ENCODE measurements around the gene FYCO1. TPM values are rescaled to one million over a fixed set of nuclear protein-coding genes. Genes with fewer than 3 reads are reported as not detected.

FYCO1 gene
- total and polyA plus RNA-seq, 9 of the 15 experiments (the other 6 are each of a cell fraction or from before 2014, with no cell fraction given) = 2.1 to 13.8 (median 7.4) TPM

GRCh38 chr3:45981346-45982074 is 14.1 kb downstream of the FYCO1 start (continued):
- no peak for TF ChIP-seq MXD1 (CRISPR knock-in tag; IDR thresholded peaks at IDR 0.05; ENCODE audit: borderline replicate concordance, poor library complexity, severe bottlenecking)
- no peak for TF ChIP-seq CGGBP1 (CRISPR knock-in tag; IDR thresholded peaks at IDR 0.05)
- no peak for TF ChIP-seq GMEB1 (CRISPR knock-in tag; IDR thresholded peaks at IDR 0.05)
- TF ChIP-seq ZNF431 (CRISPR knock-in tag; IDR thresholded peaks at IDR 0.05) = no peak
- TF ChIP-seq TAL1 (IDR thresholded peaks at IDR 0.05) = no peak
- TF ChIP-seq RBM15 (IDR thresholded peaks at IDR 0.05; ENCODE audit: insufficient read depth, low read length) = no peak
- no peak for TF ChIP-seq SMAD1 (IDR thresholded peaks at IDR 0.05; ENCODE audit: low read depth, low read length, partially characterized antibody)
- TF ChIP-seq THAP12 (CRISPR knock-in tag; IDR thresholded peaks at IDR 0.05) = no peak
- TF ChIP-seq SNAPC5 (CRISPR knock-in tag; IDR thresholded peaks at IDR 0.05) = no peak
- no peak for TF ChIP-seq KLF6 (CRISPR knock-in tag; IDR thresholded peaks at IDR 0.05; ENCODE audit: borderline replicate concordance)
- TF ChIP-seq ETV1 (tag; conservative IDR thresholded peaks at IDR 0.05; ENCODE audit: low read depth) = no peak
- TF ChIP-seq SMAD4 (CRISPR knock-in tag; conservative IDR thresholded peaks at IDR 0.05) = no peak
- no peak for TF ChIP-seq ZNF324 (CRISPR knock-in tag; IDR thresholded peaks at IDR 0.05)
- TF ChIP-seq FOSL1 (tag; conservative IDR thresholded peaks at IDR 0.05) = peak; percentile 97
- TF ChIP-seq NCOA4 (IDR thresholded peaks at IDR 0.05; ENCODE audit: partially characterized antibody) = no peak
- TF ChIP-seq HLTF (IDR thresholded peaks at IDR 0.05) = no peak
- TF ChIP-seq SREBF2 (CRISPR knock-in tag; IDR thresholded peaks at IDR 0.05) = no peak
- no peak for TF ChIP-seq CBX2 (IDR thresholded peaks at IDR 0.05; ENCODE audit: insufficient read depth, low read length, poor library complexity, severe bottlenecking)
- TF ChIP-seq FUS (optimal IDR thresholded peaks at IDR 0.05; ENCODE audit: low read depth, low read length) = no peak
- peak; percentile 34; the same call in 1 of the 2 replicates for TF ChIP-seq CTBP1 (IDR thresholded peaks at IDR 0.05; ENCODE audit: borderline replicate concordance)
- TF ChIP-seq TARDBP (IDR thresholded peaks at IDR 0.05) = no peak
- no peak for TF ChIP-seq MITF (IDR thresholded peaks at IDR 0.05)
- no peak for TF ChIP-seq EWSR1 (IDR thresholded peaks at IDR 0.05; ENCODE audit: borderline replicate concordance, low read depth, partially characterized antibody)

All from K562 (cell line).